ENCODE results near the gene PRRT3. TPM values are rescaled to one million over a fixed set of nuclear protein-coding genes. Genes with fewer than 3 reads are reported as not detected.

Gene PRRT3
- total and polyA plus RNA-seq, 9 of the 15 experiments (the other 6 are each of a cell fraction or from before 2014, with no cell fraction given): 0.06 to 1.9 (median 1.2) TPM

GRCh38 chr3:9951962-9952805 lies at the start of gene PRRT3 (continued):
- TF ChIP-seq SIN3A (IDR thresholded peaks at IDR 0.05; ENCODE audit: borderline replicate concordance in 2 of 2, control insufficient read depth in 1 of 2, low read depth in 2 of 2, low read length in 2 of 2) (no peak; a peak in 1 of 4 replicates), ZNF184 (CRISPR knock-in tag; IDR thresholded peaks at IDR 0.05) (no peak), ZBTB49 (CRISPR knock-in tag; IDR thresholded peaks at IDR 0.05; ENCODE audit: borderline replicate concordance) (no peak), MBD2 (IDR thresholded peaks at IDR 0.05; ENCODE audit: borderline replicate concordance, low read depth) (no peak), BCLAF1 (IDR thresholded peaks at IDR 0.05; ENCODE audit: borderline replicate concordance in 1 of 2, control insufficient read depth in 1 of 2, low read depth in 2 of 2, low read length in 1 of 2) (no peak), TEAD4 (IDR thresholded peaks at IDR 0.05; ENCODE audit: low read length) (no peak), TEAD4 (CRISPR knock-in tag; IDR thresholded peaks at IDR 0.05; ENCODE audit: borderline replicate concordance) (no peak), ARID1B (IDR thresholded peaks at IDR 0.05) (no peak; the same call in 1 of the 2 replicates), ZFP36 (IDR thresholded peaks at IDR 0.05; ENCODE audit: low read depth, low read length, partially characterized antibody) (peak; percentile 89), RBM34 (IDR thresholded peaks at IDR 0.05; ENCODE audit: borderline replicate concordance, insufficient read depth, low read length) (no peak), SOX6 (IDR thresholded peaks at IDR 0.05) (no peak), HDAC6 (IDR thresholded peaks at IDR 0.05; ENCODE audit: low read depth, low read length) (no peak), ZNF217 (CRISPR knock-in tag; IDR thresholded peaks at IDR 0.05) (no peak), ZHX1 (conservative IDR thresholded peaks at IDR 0.05; ENCODE audit: low read length) (no peak), CREB3L1 (IDR thresholded peaks at IDR 0.05; ENCODE audit: borderline replicate concordance, low read depth) (no peak)

Data from K562 (cell line).